GM21367 (cell line): ENCODE data around the gene ADARB2.

ENCODE experiments used
- ATAC-seq: cut with Tn5 transposase; IDR thresholded peaks from one replicate; pipeline ENCODE4 v1.9.1; 2021; ENCODE audit not compliant: unreplicated experiment

Gene ADARB2

GRCh38 chr10:1130995-1131790, 606.1 kb downstream of the ADARB2 start:
- ATAC-seq, result no peak

- ATAC-seq, result no peak
Measured at GRCh38 chr10:1130226-1130625, 607.1 kb downstream of the ADARB2 start.

DNA sequence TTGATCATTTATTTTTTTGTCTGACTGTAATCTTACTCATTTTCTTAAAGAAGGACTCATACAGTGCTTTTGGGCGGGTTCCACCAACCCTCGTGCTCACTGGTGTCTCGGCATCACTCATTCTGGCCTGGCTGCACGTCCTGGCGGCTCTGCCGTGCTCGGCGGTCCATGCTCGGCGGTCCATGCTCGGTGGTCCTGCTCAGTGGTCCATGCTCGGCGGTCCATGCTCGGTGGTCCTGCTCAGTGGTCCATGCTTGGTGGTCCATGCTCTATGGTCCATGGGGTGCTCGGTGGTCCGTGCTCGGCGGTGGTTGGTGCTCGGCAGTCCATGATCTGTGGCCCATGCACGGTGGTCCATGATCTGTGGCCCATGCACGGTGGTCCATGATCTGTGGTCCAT, 608.7 kb downstream of the ADARB2 start:
- no peak for ATAC-seq

DNA sequence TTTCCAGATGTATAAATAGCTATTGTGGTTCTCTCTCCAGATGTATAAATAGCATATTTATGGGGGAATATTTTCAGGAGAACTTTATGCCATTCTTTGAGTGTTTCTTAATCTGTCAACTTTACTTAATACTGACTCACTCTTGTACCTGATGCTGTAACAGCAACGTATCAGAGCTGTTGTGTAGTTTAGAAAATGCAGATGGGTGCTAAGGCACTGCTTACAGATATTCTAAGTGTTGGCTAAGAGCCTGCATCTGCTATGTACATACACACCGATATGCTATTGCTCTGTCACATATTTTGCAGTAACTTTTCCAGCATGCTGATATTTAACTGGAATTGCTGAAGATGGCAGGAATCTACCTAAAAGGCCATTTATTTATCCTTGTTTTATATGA, 609.2 kb downstream of the ADARB2 start:
- ATAC-seq, result no peak

- no peak for ATAC-seq
Measured at GRCh38 chr10:1127629-1128028, 609.7 kb downstream of the ADARB2 start.
